PC-3 (cell line): ENCODE data around the gene PIGQ.

Experiments used
- EZH2 ChIP-seq: fragments of 300-600 bp; sonication (generic); IDR thresholded peaks from one replicate; pipeline ENCODE4 v1.6.1; 2017; ENCODE audit warnings: antibody characterized with exemption, mild to moderate bottlenecking, low read length; ENCODE audit not compliant: unreplicated experiment
- EZH2phosphoT487 ChIP-seq: fragments of 300-600 bp; sonication (generic); IDR thresholded peaks from 2 replicates; pipeline ENCODE4 v1.6.1; 2018; ENCODE audit warnings: mild to moderate bottlenecking, antibody characterized with exemption, low read length, borderline replicate concordance
- TF ChIP-seq, protein P1 (sequence below): fragments of 300-600 bp; sonication (generic); conservative IDR thresholded peaks from 2 replicates; pipeline ENCODE4 v1.5.1; 2017; ENCODE audit warnings: antibody characterized with exemption, low read depth, mild to moderate bottlenecking, low read length

DNA sequence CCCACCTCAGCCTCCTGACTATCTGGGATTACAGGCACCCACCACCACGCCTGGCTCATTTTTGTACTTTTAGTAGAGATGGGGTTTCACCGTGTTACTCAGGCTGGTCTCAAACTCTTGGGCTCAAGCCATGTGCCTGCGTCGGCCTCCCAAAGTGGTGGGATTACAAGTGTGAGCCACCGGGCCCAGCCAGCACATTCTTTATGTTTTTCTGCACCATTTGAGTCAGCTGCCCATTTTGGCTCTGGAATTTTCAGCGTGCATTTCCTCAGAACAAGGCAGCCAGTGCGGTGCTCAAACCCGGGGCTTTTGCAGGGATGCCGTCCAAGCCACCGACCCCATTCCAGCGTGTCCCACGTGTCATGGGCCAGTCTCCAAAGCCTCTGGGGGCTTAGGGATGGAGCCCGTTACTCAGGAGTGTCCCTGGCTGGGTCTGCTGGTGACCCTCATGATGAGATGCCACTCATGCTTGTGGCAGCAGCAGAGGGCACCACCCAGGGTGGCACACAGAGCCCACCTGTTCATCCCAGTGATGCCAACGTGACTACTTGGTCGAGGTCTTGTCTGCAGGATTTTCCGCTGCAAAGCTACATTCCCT is 16.4 kb downstream of the PIGQ start:
- TF ChIP-seq EZH2phosphoT487 = no peak
- TF ChIP-seq, protein P1, sequence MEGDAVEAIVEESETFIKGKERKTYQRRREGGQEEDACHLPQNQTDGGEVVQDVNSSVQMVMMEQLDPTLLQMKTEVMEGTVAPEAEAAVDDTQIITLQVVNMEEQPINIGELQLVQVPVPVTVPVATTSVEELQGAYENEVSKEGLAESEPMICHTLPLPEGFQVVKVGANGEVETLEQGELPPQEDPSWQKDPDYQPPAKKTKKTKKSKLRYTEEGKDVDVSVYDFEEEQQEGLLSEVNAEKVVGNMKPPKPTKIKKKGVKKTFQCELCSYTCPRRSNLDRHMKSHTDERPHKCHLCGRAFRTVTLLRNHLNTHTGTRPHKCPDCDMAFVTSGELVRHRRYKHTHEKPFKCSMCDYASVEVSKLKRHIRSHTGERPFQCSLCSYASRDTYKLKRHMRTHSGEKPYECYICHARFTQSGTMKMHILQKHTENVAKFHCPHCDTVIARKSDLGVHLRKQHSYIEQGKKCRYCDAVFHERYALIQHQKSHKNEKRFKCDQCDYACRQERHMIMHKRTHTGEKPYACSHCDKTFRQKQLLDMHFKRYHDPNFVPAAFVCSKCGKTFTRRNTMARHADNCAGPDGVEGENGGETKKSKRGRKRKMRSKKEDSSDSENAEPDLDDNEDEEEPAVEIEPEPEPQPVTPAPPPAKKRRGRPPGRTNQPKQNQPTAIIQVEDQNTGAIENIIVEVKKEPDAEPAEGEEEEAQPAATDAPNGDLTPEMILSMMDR = no peak
- no peak for TF ChIP-seq EZH2
